CD4-positive, alpha-beta memory T cell (primary cell): Measurements from ENCODE around the gene CPXM1. TPM values are rescaled to one million over a fixed set of nuclear protein-coding genes. Genes with fewer than 3 reads are reported as not detected.
A peak's percentile ranks its signal among the peaks of the same experiment; 100 is the strongest.
"Not testable (repeated sequence)": the region's sequence is repeated elsewhere in the genome, so short reads cannot be mapped to it uniquely, and the experiment has no call there.

ENCODE experiments used
- CTCF ChIA-PET: fragments of 350-600 bp; sonication (Branson Sonifier 250); formaldehyde crosslinking; loops from one replicate; lab custom pipeline; 2021; ENCODE audit warnings: inconsistent platforms; ENCODE audit not compliant: partially characterized antibody; lab: Charles Lee
- POLR2A ChIA-PET: fragments of 350-600 bp; sonication (Branson Sonifier 250); formaldehyde crosslinking; loops from one replicate; lab custom pipeline; 2021; ENCODE audit not compliant: partially characterized antibody; lab: Charles Lee
- DNase-seq, 5 donors: peaks; one replicate each; pipeline versions ENCODE4 v3.0.0 to v3.0.0-alpha.2; 2020 to 2022; ENCODE audit warnings: mixed read lengths in 1 of 5
- H3K27ac ChIP-seq: one replicate; pipeline ENCODE4 v1.7.0; 2013; ENCODE audit warnings: low read depth, low read length
- H3K27me3 ChIP-seq: 2 replicates; pipeline ENCODE4 v1.7.0; 2013; ENCODE audit warnings: mild to moderate bottlenecking, low read length, moderate library complexity; ENCODE audit not compliant: insufficient read depth
- H3K36me3 ChIP-seq: 2 replicates; pipeline ENCODE4 v1.7.0; 2013; ENCODE audit warnings: mild to moderate bottlenecking, low read length, moderate library complexity; ENCODE audit not compliant: insufficient read depth
- H3K4me1 ChIP-seq: 2 replicates; pipeline ENCODE4 v1.7.0; 2013; ENCODE audit warnings: mild to moderate bottlenecking, low read length, moderate library complexity; ENCODE audit not compliant: insufficient read depth
- H3K4me3 ChIP-seq, 2 donors: one replicate each; pipeline ENCODE4 v1.7.0; 2013; ENCODE audit warnings: low read length in 2 of 2, mild to moderate bottlenecking in 1 of 2
- H3K9me3 ChIP-seq, 2 donors: one replicate each; pipeline ENCODE4 v1.7.0; 2013; ENCODE audit warnings: low read length in 2 of 2, control low read depth in 1 of 2; ENCODE audit not compliant: control insufficient read depth in 1 of 2
- H3K27ac Mint-ChIP-seq, 7 donors: one replicate each; pipeline ENCODE4 v1.8.0; 2020 to 2021; ENCODE audit warnings: mixed read lengths in 7 of 7, mild to moderate bottlenecking in 6 of 7, inconsistent platforms in 3 of 7, moderate library complexity in 3 of 7
- H3K27me3 Mint-ChIP-seq, 2 donors: one replicate each; pipeline ENCODE4 v1.8.0; 2020 to 2021; ENCODE audit warnings: mixed read lengths in 2 of 2
- H3K36me3 Mint-ChIP-seq, 2 donors: one replicate each; pipeline ENCODE4 v1.8.0; 2020 to 2021; ENCODE audit warnings: mixed read lengths in 2 of 2, inconsistent platforms in 1 of 2, mild to moderate bottlenecking in 1 of 2
- H3K4me1 Mint-ChIP-seq, 4 donors: one replicate each; pipeline ENCODE4 v1.8.0; 2020 to 2021; ENCODE audit warnings: mixed read lengths in 4 of 4, mild to moderate bottlenecking in 1 of 4
- H3K4me3 Mint-ChIP-seq, 8 donors: one replicate each; pipeline ENCODE4 v1.8.0; 2020 to 2021; ENCODE audit warnings: mixed read lengths in 8 of 8, mild to moderate bottlenecking in 7 of 8, moderate library complexity in 6 of 8, inconsistent platforms in 3 of 8
- H3K9me3 Mint-ChIP-seq, 8 donors: one replicate each; pipeline ENCODE4 v1.8.0; 2020 to 2021; ENCODE audit warnings: mixed read lengths in 8 of 8, mild to moderate bottlenecking in 5 of 8, inconsistent platforms in 3 of 8, moderate library complexity in 1 of 8
- intact Hi-C: fragments of 100-400 bp; cut with micrococcal nuclease; formaldehyde crosslinking; loops from one replicate; pipeline ENCODE4 v1.15.1; 2023
- polyA plus RNA-seq, 2 donors: library from polyadenylated mRNA; unstranded; fragments of 300-500 nt; fragmentation: Illumina TruSeq; gene quantifications; one replicate each; pipeline ENCODE4 v1.2.3, GENCODE V29; 2021
- total RNA-seq, 2 experiments: library from RNA; stranded (reverse); gene quantifications; one replicate each; pipeline ENCODE4 v1.2.3, GENCODE V29; 2021

Gene CPXM1
- total and polyA plus RNA-seq, 4 experiments from 2014 or later, result not detected

- H3K27me3 Mint-ChIP-seq, result no peaks in the 10 kb centered on the region
- H3K4me1 Mint-ChIP-seq, result peaks cover 8 to 13% (median 11%) of the 10 kb centered on the region in 4 donors
- ChIA-PET POLR2A (interaction anchor here (1.4 kb wide), 1 partner anchor 14 kb away, joined by 5 read pairs; no protein-coding TSS in a partner anchor), CTCF (no interaction called here)
- Histone ChIP-seq H3K27ac (no peak overlapping the region), H3K27me3 (no peaks in the 10 kb centered on the region), H3K36me3 (no peaks in the 10 kb centered on the region), H3K9me3 (no peaks in the 10 kb centered on the region), H3K4me3 (no peak overlapping the region), H3K4me1 (peaks cover 11% of the 10 kb centered on the region)
- intact Hi-C loops, result no loop called here
- no peak for DNase-seq
- H3K36me3 Mint-ChIP-seq, result peaks cover 14 to 17% of the 10 kb centered on the region in 2 donors
- H3K9me3 Mint-ChIP-seq, result peaks cover 0 to 4% (median 0%) of the 10 kb centered on the region in 8 donors
- H3K27ac Mint-ChIP-seq, result peak overlapping the region in 3 of 7 donors; percentile 5 to 33 (median 13)
- no peak overlapping the region for H3K4me3 Mint-ChIP-seq
Observed at GRCh38 chr20:2836035-2836434, 35.6 kb upstream of the CPXM1 start.

- peaks cover 8 to 12% (median 10%) of the 10 kb centered on the region in 4 donors for H3K4me1 Mint-ChIP-seq
Observed at GRCh38 chr20:2835331-2835796, 34.9 kb upstream of the CPXM1 start.

DNA sequence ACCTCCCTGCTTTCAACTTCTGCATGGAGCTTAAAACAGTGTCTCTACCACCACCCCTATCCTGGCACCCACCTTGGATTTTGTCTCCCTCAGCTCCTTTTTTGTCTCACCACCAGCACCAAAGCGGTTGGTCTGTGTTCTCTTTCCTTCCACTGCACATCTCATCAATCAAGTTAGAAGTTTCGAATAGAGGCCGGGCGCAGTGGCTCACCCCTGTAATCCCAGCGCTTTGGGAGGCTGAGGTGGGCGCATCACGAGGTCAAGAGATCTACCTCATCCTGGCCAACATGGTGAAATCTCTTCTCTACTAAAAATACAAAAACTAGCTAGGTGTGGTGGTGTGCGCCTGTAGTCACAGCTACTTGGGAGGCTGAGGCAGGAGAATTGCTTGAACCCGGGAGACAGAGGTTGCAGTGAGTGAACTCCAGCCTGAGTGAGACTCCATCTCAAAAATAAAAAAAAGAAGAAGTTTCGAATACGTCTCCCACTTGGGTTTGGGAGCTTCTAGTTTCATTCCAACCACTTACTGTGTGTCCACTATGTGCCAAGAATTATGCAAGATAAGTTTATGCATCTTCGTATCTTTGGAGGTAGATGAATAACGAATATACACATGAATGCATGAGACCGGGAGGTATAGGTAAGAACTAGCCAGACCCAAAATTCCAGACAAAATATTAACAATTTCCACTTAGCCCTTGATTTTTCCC lies 34.1 kb upstream of the CPXM1 start:
- Mint-ChIP-seq H3K4me3 (no peak overlapping the region), H3K27me3 (peaks cover 0 to 1% of the 10 kb centered on the region in 2 donors), H3K36me3 (peaks cover 14 to 17% of the 10 kb centered on the region in 2 donors), H3K27ac (peak overlapping the region in 1 of 7 donors; percentile 6), H3K9me3 (peaks cover 0 to 4% (median 0%) of the 10 kb centered on the region in 8 donors), H3K4me1 (peaks cover 6 to 11% (median 7%) of the 10 kb centered on the region in 4 donors)
- no peak overlapping the region for H3K4me3 ChIP-seq
- no peak for DNase-seq
- H3K27me3 ChIP-seq, result no peaks in the 10 kb centered on the region
- H3K36me3 ChIP-seq, result no peaks in the 10 kb centered on the region
- H3K27ac ChIP-seq, result no peak overlapping the region
- ChIA-PET POLR2A (interaction anchor here (1.1 kb wide), 1 partner anchor 93 kb away, joined by 3 read pairs; no protein-coding TSS in a partner anchor), CTCF (interaction anchor here (1.3 kb wide), 1 partner anchor 144 kb away, joined by 3 read pairs; no protein-coding TSS in a partner anchor)
- intact Hi-C loops, result no loop called here
- no peaks in the 10 kb centered on the region for H3K9me3 ChIP-seq
- H3K4me1 ChIP-seq, result peaks cover 5% of the 10 kb centered on the region

More at GRCh38 chr20:2835331-2835796, 34.9 kb upstream of the CPXM1 start:
- peaks cover 10% of the 10 kb centered on the region for H3K4me1 ChIP-seq
- no peak overlapping the region for H3K27ac ChIP-seq
- peak overlapping the region in 1 of 7 donors; percentile 6 for H3K27ac Mint-ChIP-seq
- no peaks in the 10 kb centered on the region for H3K9me3 ChIP-seq
- POLR2A ChIA-PET, result interaction anchor here (1.4 kb wide), 1 partner anchor 14 kb away, joined by 5 read pairs; no protein-coding TSS in a partner anchor
- intact Hi-C loops, result no loop called here
- H3K36me3 Mint-ChIP-seq, result peaks cover 14 to 17% of the 10 kb centered on the region in 2 donors
- H3K27me3 Mint-ChIP-seq, result no peaks in the 10 kb centered on the region
- CTCF ChIA-PET, result no interaction called here
- no peak overlapping the region for H3K4me3 ChIP-seq
- no peak overlapping the region for H3K4me3 Mint-ChIP-seq
- H3K27me3 ChIP-seq, result no peaks in the 10 kb centered on the region
- peaks cover 0 to 4% (median 0%) of the 10 kb centered on the region in 8 donors for H3K9me3 Mint-ChIP-seq
- H3K36me3 ChIP-seq, result no peaks in the 10 kb centered on the region
- DNase-seq, result no peak

GRCh38 chr20:2833761-2834160 lies 33.3 kb upstream of the CPXM1 start:
- ChIA-PET CTCF (interaction anchor here (1.1 to 1.3 kb wide), 2 partner anchors 13 to 144 kb away, joined by 3 read pairs; no protein-coding TSS in a partner anchor), POLR2A (interaction anchor here (1.1 kb wide), 1 partner anchor 92 kb away, joined by 3 read pairs; no protein-coding TSS in a partner anchor)
- no peak for DNase-seq
- peaks cover 0 to 5% of the 10 kb centered on the region in 2 donors for H3K27me3 Mint-ChIP-seq
- H3K4me1 Mint-ChIP-seq, result peaks cover 0 to 5% (median 2%) of the 10 kb centered on the region in 4 donors
- H3K4me1 ChIP-seq, result no peaks in the 10 kb centered on the region
- peaks cover 14% of the 10 kb centered on the region in 2 donors for H3K36me3 Mint-ChIP-seq
- H3K9me3 ChIP-seq, result no peaks in the 10 kb centered on the region
- peaks cover 0 to 1% (median 0%) of the 10 kb centered on the region in 8 donors for H3K9me3 Mint-ChIP-seq
- H3K4me3 ChIP-seq, result no peak overlapping the region
- H3K27ac Mint-ChIP-seq, result no peak overlapping the region
- H3K4me3 Mint-ChIP-seq, result no peak overlapping the region
- intact Hi-C loops, result no loop called here
- H3K27ac ChIP-seq, result no peak overlapping the region
- H3K36me3 ChIP-seq, result no peaks in the 10 kb centered on the region
- no peaks in the 10 kb centered on the region for H3K27me3 ChIP-seq

- H3K9me3 Mint-ChIP-seq, H3K4me3 ChIP-seq, H3K36me3 ChIP-seq, H3K27ac Mint-ChIP-seq, H3K4me1 ChIP-seq, H3K27me3 ChIP-seq, H3K9me3 ChIP-seq, H3K36me3 Mint-ChIP-seq, intact Hi-C loops, DNase-seq, H3K27me3 Mint-ChIP-seq, H3K4me3 Mint-ChIP-seq, POLR2A ChIA-PET, H3K27ac ChIP-seq: not testable (repeated sequence)
- H3K4me1 Mint-ChIP-seq, result peaks cover 0 to 17% (median 7%) of the 10 kb centered on the region in 4 donors
- CTCF ChIA-PET, result interaction anchor here (0.7 to 0.9 kb wide), 2 partner anchors 13 to 135 kb away, joined by 3 to 5 read pairs; no protein-coding TSS in a partner anchor
Observed at GRCh38 chr20:2831206-2831605, 30.8 kb upstream of the CPXM1 start.

DNA sequence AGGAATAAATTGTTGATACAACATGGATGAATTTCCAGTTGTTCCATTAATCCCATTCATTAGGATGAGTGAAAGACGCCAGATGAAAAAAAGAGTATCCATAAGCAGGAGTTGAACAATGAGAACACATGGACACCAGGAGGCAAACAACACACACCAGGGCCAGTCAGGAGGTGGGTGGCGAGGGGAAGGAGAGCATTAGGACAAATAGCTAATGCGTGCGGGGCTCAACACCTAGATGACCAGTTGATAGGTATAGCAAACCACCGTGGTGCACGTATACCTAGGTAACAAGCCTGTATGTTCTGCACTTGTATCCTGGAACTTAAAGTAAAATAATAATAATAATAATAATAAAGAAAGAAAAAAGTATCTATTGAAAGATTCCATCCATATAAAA lies 28.9 kb upstream of the CPXM1 start:
- H3K36me3 ChIP-seq, result no peaks in the 10 kb centered on the region
- no peaks in the 10 kb centered on the region for H3K9me3 ChIP-seq
- H3K27me3 ChIP-seq, result no peaks in the 10 kb centered on the region
- H3K4me1 ChIP-seq, result peaks cover 15% of the 10 kb centered on the region
- Mint-ChIP-seq H3K27ac (no peak overlapping the region), H3K4me3 (no peak overlapping the region), H3K9me3 (no peaks in the 10 kb centered on the region), H3K36me3 (no peaks in the 10 kb centered on the region), H3K27me3 (peaks cover 0 to 13% of the 10 kb centered on the region in 2 donors), H3K4me1 (peaks cover 4 to 24% (median 13%) of the 10 kb centered on the region in 4 donors)
- intact Hi-C loops, result no loop called here
- DNase-seq, result no peak
- ChIA-PET CTCF (no interaction called here), POLR2A (no interaction called here)
- no peak overlapping the region for H3K4me3 ChIP-seq
- H3K27ac ChIP-seq, result no peak overlapping the region

- no peak for DNase-seq
- Mint-ChIP-seq H3K27me3 (peaks cover 2 to 15% of the 10 kb centered on the region in 2 donors), H3K36me3 (no peaks in the 10 kb centered on the region), H3K4me1 (peaks cover 10 to 26% (median 19%) of the 10 kb centered on the region in 4 donors), H3K4me3 (peak overlapping the region in 4 of 8 donors; percentile 50 to 61 (median 60)), H3K27ac (no peak overlapping the region), H3K9me3 (no peaks in the 10 kb centered on the region)
- Histone ChIP-seq H3K27me3 (no peaks in the 10 kb centered on the region), H3K4me3 (no peak overlapping the region), H3K9me3 (no peaks in the 10 kb centered on the region), H3K36me3 (no peaks in the 10 kb centered on the region), H3K27ac (no peak overlapping the region), H3K4me1 (peaks cover 22% of the 10 kb centered on the region)
- ChIA-PET POLR2A (no interaction called here), CTCF (no interaction called here)
- intact Hi-C loops, result no loop called here
Observed at GRCh38 chr20:2826655-2827054, 26.2 kb upstream of the CPXM1 start.
